Measurements from ENCODE around the gene TIPIN.

DNA sequence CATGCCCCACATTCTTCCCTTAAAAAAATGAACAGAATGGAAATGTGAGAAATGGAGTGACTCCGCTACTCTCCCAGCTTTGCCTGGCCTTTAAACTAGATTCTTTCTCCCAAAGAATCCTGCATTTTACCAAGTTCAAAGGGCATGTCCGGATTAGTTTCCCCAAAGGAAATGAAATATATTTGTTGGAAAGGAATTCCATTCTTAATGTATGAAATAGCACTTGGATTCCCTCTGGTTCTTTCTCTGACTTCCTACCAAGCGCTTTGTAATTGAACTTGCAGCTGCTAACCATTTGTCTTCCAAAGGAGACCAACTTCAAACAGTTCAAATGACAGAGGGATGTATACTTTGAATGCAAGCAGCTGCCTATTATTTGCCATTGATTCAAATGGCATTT is 49.1 kb upstream of the TIPIN start:
- TF ChIP-seq NFE2L1 (CRISPR knock-in tag; IDR thresholded peaks at IDR 0.05) = no peak
- TF ChIP-seq JUN (CRISPR knock-in tag; IDR thresholded peaks at IDR 0.05) = no peak
- TF ChIP-seq, protein P1, sequence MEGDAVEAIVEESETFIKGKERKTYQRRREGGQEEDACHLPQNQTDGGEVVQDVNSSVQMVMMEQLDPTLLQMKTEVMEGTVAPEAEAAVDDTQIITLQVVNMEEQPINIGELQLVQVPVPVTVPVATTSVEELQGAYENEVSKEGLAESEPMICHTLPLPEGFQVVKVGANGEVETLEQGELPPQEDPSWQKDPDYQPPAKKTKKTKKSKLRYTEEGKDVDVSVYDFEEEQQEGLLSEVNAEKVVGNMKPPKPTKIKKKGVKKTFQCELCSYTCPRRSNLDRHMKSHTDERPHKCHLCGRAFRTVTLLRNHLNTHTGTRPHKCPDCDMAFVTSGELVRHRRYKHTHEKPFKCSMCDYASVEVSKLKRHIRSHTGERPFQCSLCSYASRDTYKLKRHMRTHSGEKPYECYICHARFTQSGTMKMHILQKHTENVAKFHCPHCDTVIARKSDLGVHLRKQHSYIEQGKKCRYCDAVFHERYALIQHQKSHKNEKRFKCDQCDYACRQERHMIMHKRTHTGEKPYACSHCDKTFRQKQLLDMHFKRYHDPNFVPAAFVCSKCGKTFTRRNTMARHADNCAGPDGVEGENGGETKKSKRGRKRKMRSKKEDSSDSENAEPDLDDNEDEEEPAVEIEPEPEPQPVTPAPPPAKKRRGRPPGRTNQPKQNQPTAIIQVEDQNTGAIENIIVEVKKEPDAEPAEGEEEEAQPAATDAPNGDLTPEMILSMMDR (IDR thresholded peaks at IDR 0.05) = no peak
- TF ChIP-seq, protein P2, sequence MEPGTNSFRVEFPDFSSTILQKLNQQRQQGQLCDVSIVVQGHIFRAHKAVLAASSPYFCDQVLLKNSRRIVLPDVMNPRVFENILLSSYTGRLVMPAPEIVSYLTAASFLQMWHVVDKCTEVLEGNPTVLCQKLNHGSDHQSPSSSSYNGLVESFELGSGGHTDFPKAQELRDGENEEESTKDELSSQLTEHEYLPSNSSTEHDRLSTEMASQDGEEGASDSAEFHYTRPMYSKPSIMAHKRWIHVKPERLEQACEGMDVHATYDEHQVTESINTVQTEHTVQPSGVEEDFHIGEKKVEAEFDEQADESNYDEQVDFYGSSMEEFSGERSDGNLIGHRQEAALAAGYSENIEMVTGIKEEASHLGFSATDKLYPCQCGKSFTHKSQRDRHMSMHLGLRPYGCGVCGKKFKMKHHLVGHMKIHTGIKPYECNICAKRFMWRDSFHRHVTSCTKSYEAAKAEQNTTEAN (CRISPR knock-in tag; IDR thresholded peaks at IDR 0.05) = no peak
- no peak for TF ChIP-seq RORB (CRISPR knock-in tag; IDR thresholded peaks at IDR 0.05)
- TF ChIP-seq ESRRA (CRISPR knock-in tag; IDR thresholded peaks at IDR 0.05; ENCODE audit: borderline replicate concordance) = no peak
- TF ChIP-seq, protein P3, sequence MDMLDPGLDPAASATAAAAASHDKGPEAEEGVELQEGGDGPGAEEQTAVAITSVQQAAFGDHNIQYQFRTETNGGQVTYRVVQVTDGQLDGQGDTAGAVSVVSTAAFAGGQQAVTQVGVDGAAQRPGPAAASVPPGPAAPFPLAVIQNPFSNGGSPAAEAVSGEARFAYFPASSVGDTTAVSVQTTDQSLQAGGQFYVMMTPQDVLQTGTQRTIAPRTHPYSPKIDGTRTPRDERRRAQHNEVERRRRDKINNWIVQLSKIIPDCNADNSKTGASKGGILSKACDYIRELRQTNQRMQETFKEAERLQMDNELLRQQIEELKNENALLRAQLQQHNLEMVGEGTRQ (CRISPR knock-in tag; IDR thresholded peaks at IDR 0.05) = no peak
- no peak for TF ChIP-seq MYBL2 (CRISPR knock-in tag; IDR thresholded peaks at IDR 0.05)
- no peak for TF ChIP-seq NR2C2 (CRISPR knock-in tag; IDR thresholded peaks at IDR 0.05)
- TF ChIP-seq, protein P4, sequence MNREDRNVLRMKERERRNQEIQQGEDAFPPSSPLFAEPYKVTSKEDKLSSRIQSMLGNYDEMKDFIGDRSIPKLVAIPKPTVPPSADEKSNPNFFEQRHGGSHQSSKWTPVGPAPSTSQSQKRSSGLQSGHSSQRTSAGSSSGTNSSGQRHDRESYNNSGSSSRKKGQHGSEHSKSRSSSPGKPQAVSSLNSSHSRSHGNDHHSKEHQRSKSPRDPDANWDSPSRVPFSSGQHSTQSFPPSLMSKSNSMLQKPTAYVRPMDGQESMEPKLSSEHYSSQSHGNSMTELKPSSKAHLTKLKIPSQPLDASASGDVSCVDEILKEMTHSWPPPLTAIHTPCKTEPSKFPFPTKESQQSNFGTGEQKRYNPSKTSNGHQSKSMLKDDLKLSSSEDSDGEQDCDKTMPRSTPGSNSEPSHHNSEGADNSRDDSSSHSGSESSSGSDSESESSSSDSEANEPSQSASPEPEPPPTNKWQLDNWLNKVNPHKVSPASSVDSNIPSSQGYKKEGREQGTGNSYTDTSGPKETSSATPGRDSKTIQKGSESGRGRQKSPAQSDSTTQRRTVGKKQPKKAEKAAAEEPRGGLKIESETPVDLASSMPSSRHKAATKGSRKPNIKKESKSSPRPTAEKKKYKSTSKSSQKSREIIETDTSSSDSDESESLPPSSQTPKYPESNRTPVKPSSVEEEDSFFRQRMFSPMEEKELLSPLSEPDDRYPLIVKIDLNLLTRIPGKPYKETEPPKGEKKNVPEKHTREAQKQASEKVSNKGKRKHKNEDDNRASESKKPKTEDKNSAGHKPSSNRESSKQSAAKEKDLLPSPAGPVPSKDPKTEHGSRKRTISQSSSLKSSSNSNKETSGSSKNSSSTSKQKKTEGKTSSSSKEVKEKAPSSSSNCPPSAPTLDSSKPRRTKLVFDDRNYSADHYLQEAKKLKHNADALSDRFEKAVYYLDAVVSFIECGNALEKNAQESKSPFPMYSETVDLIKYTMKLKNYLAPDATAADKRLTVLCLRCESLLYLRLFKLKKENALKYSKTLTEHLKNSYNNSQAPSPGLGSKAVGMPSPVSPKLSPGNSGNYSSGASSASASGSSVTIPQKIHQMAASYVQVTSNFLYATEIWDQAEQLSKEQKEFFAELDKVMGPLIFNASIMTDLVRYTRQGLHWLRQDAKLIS (CRISPR knock-in tag; IDR thresholded peaks at IDR 0.05; ENCODE audit: borderline replicate concordance) = no peak
- TF ChIP-seq, protein P5, sequence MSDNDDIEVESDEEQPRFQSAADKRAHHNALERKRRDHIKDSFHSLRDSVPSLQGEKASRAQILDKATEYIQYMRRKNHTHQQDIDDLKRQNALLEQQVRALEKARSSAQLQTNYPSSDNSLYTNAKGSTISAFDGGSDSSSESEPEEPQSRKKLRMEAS (CRISPR knock-in tag; IDR thresholded peaks at IDR 0.05) = no peak
- TF ChIP-seq, protein P6, sequence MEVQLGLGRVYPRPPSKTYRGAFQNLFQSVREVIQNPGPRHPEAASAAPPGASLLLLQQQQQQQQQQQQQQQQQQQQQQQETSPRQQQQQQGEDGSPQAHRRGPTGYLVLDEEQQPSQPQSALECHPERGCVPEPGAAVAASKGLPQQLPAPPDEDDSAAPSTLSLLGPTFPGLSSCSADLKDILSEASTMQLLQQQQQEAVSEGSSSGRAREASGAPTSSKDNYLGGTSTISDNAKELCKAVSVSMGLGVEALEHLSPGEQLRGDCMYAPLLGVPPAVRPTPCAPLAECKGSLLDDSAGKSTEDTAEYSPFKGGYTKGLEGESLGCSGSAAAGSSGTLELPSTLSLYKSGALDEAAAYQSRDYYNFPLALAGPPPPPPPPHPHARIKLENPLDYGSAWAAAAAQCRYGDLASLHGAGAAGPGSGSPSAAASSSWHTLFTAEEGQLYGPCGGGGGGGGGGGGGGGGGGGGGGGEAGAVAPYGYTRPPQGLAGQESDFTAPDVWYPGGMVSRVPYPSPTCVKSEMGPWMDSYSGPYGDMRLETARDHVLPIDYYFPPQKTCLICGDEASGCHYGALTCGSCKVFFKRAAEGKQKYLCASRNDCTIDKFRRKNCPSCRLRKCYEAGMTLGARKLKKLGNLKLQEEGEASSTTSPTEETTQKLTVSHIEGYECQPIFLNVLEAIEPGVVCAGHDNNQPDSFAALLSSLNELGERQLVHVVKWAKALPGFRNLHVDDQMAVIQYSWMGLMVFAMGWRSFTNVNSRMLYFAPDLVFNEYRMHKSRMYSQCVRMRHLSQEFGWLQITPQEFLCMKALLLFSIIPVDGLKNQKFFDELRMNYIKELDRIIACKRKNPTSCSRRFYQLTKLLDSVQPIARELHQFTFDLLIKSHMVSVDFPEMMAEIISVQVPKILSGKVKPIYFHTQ (CRISPR knock-in tag; IDR thresholded peaks at IDR 0.05) = no peak
- TF ChIP-seq CBFB (CRISPR knock-in tag; IDR thresholded peaks at IDR 0.05; ENCODE audit: low read depth) = no peak
- no peak for TF ChIP-seq SMAD3 (CRISPR knock-in tag; IDR thresholded peaks at IDR 0.05; ENCODE audit: borderline replicate concordance)
